MCF 10A (cell line): ENCODE measurements around the gene KCNMB2. TPM values are rescaled to one million over a fixed set of nuclear protein-coding genes. Genes with fewer than 3 reads are reported as not detected.
"Not testable (repeated sequence)": the region's sequence is repeated elsewhere in the genome, so short reads cannot be mapped to it uniquely, and the experiment has no call there.

ENCODE experiments used
- BruUV-seq: library from RNA; stranded (reverse); fragments of 400-500 nt; replicated peaks from 2 replicates; lab custom pipeline; 2021; lab: Mats Ljungman, UMichigan
- CTCF ChIA-PET: fragments of 300-600 bp; sonication (Branson Sonifier 250); formaldehyde crosslinking; extraction: SDS; loops from one replicate; lab custom pipeline; 2021; ENCODE audit warnings: antibody characterized with exemption, inconsistent platforms; lab: Yijun Ruan, JAX
- POLR2A ChIA-PET: fragments of 300-600, 350-650 bp; sonication (Branson Sonifier 250); formaldehyde crosslinking; extraction: SDS; loops from one replicate; lab custom pipeline; 2020; ENCODE audit warnings: antibody characterized with exemption, inconsistent platforms; lab: Yijun Ruan, JAX
- DNase-seq: peaks from one replicate; pipeline ENCODE4 v3.0.0-alpha.2; 2018; ENCODE audit not compliant: unreplicated experiment
- H3K27ac Mint-ChIP-seq: one replicate; pipeline ENCODE4 v1.8.0; 2022; ENCODE audit warnings: mild to moderate bottlenecking, low read depth, mixed read lengths; ENCODE audit not compliant: unreplicated experiment
- H3K27me3 Mint-ChIP-seq: one replicate; pipeline ENCODE4 v1.8.0; 2022; ENCODE audit warnings: mixed read lengths; ENCODE audit not compliant: insufficient read depth, unreplicated experiment
- H3K36me3 Mint-ChIP-seq: one replicate; pipeline ENCODE4 v1.8.0; 2022; ENCODE audit warnings: mild to moderate bottlenecking, moderate library complexity, mixed read lengths; ENCODE audit not compliant: insufficient read depth, unreplicated experiment
- H3K4me1 Mint-ChIP-seq: one replicate; pipeline ENCODE4 v1.8.0; 2022; ENCODE audit warnings: mixed read lengths; ENCODE audit not compliant: insufficient read depth, unreplicated experiment
- H3K4me3 Mint-ChIP-seq: one replicate; pipeline ENCODE4 v1.8.0; 2022; ENCODE audit warnings: mild to moderate bottlenecking, moderate library complexity, mixed read lengths; ENCODE audit not compliant: unreplicated experiment
- H3K9me3 Mint-ChIP-seq: one replicate; pipeline ENCODE4 v1.8.0; 2022; ENCODE audit warnings: mixed read lengths; ENCODE audit not compliant: unreplicated experiment
- CTCF ChIP-seq: fragments of 200-600 bp; IDR thresholded peaks from one replicate; pipeline ENCODE4 v1.8.0; 2022; ENCODE audit warnings: antibody characterized with exemption, mild to moderate bottlenecking; ENCODE audit not compliant: unreplicated experiment
- intact Hi-C: fragments of 100-400 bp; cut with micrococcal nuclease; formaldehyde crosslinking; loops from 2 replicates; pipeline ENCODE4 v1.14.1; 2022
- total RNA-seq: library from RNA; stranded (reverse); gene quantifications from 2 replicates; pipeline ENCODE4 v1.2.3, GENCODE V29; 2022

KCNMB2 gene
- total RNA-seq, 1 experiment from 2014 or later = not detected

- no peak for TF ChIP-seq CTCF
- Mint-ChIP-seq H3K27ac (no peak overlapping the region), H3K4me1 (peaks cover 5% of the 10 kb centered on the region), H3K9me3 (no peaks in the 10 kb centered on the region), H3K27me3 (no peaks in the 10 kb centered on the region), H3K4me3 (no peak overlapping the region), H3K36me3 (no peaks in the 10 kb centered on the region)
- ChIA-PET CTCF (no interaction called here), POLR2A (no interaction called here)
- no TSS peak for BruUV-seq
- intact Hi-C loops = no loop called here
- no peak for DNase-seq
Measured at GRCh38 chr3:178741020-178741419, 204.8 kb downstream of the KCNMB2 start.

GRCh38 chr3:178743297-178743696 is 207.1 kb downstream of the KCNMB2 start:
- no peaks in the 10 kb centered on the region for H3K36me3 Mint-ChIP-seq
- H3K27ac Mint-ChIP-seq = no peak overlapping the region
- intact Hi-C loops = no loop called here
- H3K4me3 Mint-ChIP-seq = no peak overlapping the region
- H3K27me3 Mint-ChIP-seq = no peaks in the 10 kb centered on the region
- DNase-seq = no peak
- CTCF ChIA-PET = no interaction called here
- POLR2A ChIA-PET = interaction anchor here (0.7 kb wide), 1 partner anchor 72 kb away, joined by 3 read pairs; no protein-coding TSS in a partner anchor
- TF ChIP-seq CTCF = no peak
- BruUV-seq = no TSS peak
- H3K4me1 Mint-ChIP-seq = no peaks in the 10 kb centered on the region
- H3K9me3 Mint-ChIP-seq = peaks cover 7% of the 10 kb centered on the region

GRCh38 chr3:178745861-178746655 is 209.8 kb downstream of the KCNMB2 start:
- H3K4me3 Mint-ChIP-seq, H3K36me3 Mint-ChIP-seq, H3K4me1 Mint-ChIP-seq, CTCF ChIA-PET, H3K27ac Mint-ChIP-seq, BruUV-seq, intact Hi-C loops, DNase-seq, H3K9me3 Mint-ChIP-seq, H3K27me3 Mint-ChIP-seq, POLR2A ChIA-PET: not testable (repeated sequence)

GRCh38 chr3:178748874-178749273 is 212.6 kb downstream of the KCNMB2 start:
- CTCF ChIA-PET = no interaction called here

More at GRCh38 chr3:178748874-178749273, 212.6 kb downstream of the KCNMB2 start:
- Mint-ChIP-seq H3K27ac (no peak overlapping the region), H3K36me3 (no peaks in the 10 kb centered on the region), H3K4me1 (no peaks in the 10 kb centered on the region), H3K4me3 (no peak overlapping the region), H3K9me3 (peaks cover 7% of the 10 kb centered on the region), H3K27me3 (no peaks in the 10 kb centered on the region)
- no peak for DNase-seq
- POLR2A ChIA-PET = no interaction called here
- no peak for TF ChIP-seq CTCF
- intact Hi-C loops = no loop called here
- no TSS peak for BruUV-seq
